HG03103 (cell line): ENCODE measurements around the gene DAZAP1.
"Not testable (repeated sequence)": the region's sequence is repeated elsewhere in the genome, so short reads cannot be mapped to it uniquely, and the experiment has no call there.

Experiments used
- ATAC-seq: cut with Tn5 transposase; IDR thresholded peaks from one replicate; pipeline ENCODE4 v1.9.1; 2021; ENCODE audit warnings: low read depth; ENCODE audit not compliant: unreplicated experiment

The DAZAP1 gene

GRCh38 chr19:1438933-1439354 is 31.6 kb downstream of the DAZAP1 start:
- ATAC-seq: no peak

GRCh38 chr19:1439525-1440417 is 32.4 kb downstream of the DAZAP1 start:
- ATAC-seq: not testable (repeated sequence)

- ATAC-seq: no peak
Observed at GRCh38 chr19:1440418-1440801, 33.0 kb downstream of the DAZAP1 start.

- no peak for ATAC-seq
Observed at GRCh38 chr19:1441022-1441426, 33.6 kb downstream of the DAZAP1 start.

GRCh38 chr19:1441677-1442438 is 34.5 kb downstream of the DAZAP1 start:
- ATAC-seq: no peak

- peak; percentile 51 for ATAC-seq
Observed at GRCh38 chr19:1445185-1445931, 38.0 kb downstream of the DAZAP1 start.

GRCh38 chr19:1445932-1446712 is 38.7 kb downstream of the DAZAP1 start:
- no peak for ATAC-seq

GRCh38 chr19:1446713-1447481 is 39.5 kb downstream of the DAZAP1 start:
- no peak for ATAC-seq

- ATAC-seq: no peak
Observed at GRCh38 chr19:1447504-1447903, 40.1 kb downstream of the DAZAP1 start.

GRCh38 chr19:1447944-1448343 is 40.6 kb downstream of the DAZAP1 start:
- no peak for ATAC-seq

GRCh38 chr19:1449467-1450442 is 42.4 kb downstream of the DAZAP1 start, which contains the start of gene APC2:
TSS of gene APC2 (plus strand) at chr19:1450121. CDS start at chr19:1453002, 2,881 bp downstream.
- ATAC-seq: no peak

- no peak for ATAC-seq
Observed at GRCh38 chr19:1450735-1451731, 43.6 kb downstream of the DAZAP1 start.

GRCh38 chr19:1451916-1452801 is 44.8 kb downstream of the DAZAP1 start:
- ATAC-seq: no peak

GRCh38 chr19:1452802-1453524 is 45.6 kb downstream of the DAZAP1 start:
- no peak for ATAC-seq
